HG03432 (cell line): ENCODE results near the gene FRMPD2.
"Not testable (repeated sequence)": the region's sequence is repeated elsewhere in the genome, so short reads cannot be mapped to it uniquely, and the experiment has no call there.

ENCODE experiments used
- ATAC-seq: cut with Tn5 transposase; IDR thresholded peaks from one replicate; pipeline ENCODE4 v1.9.1; 2021; ENCODE audit warnings: mild to moderate bottlenecking, moderate library complexity; ENCODE audit not compliant: unreplicated experiment

The FRMPD2 gene

GRCh38 chr10:48140949-48141348 is 133.5 kb downstream of the FRMPD2 start:
- not testable (repeated sequence) for ATAC-seq

- ATAC-seq = not testable (repeated sequence)
These were observed 134.3 kb downstream of the FRMPD2 start for GRCh38 chr10:48139953-48140850.

GRCh38 chr10:48128954-48129353 is 145.5 kb downstream of the FRMPD2 start:
- not testable (repeated sequence) for ATAC-seq

GRCh38 chr10:48126251-48126650 is 148.2 kb downstream of the FRMPD2 start:
- not testable (repeated sequence) for ATAC-seq

GRCh38 chr10:48125631-48126030 is 148.9 kb downstream of the FRMPD2 start:
- ATAC-seq = not testable (repeated sequence)

- not testable (repeated sequence) for ATAC-seq
These were observed 151.9 kb downstream of the FRMPD2 start for GRCh38 chr10:48122618-48123017.

GRCh38 chr10:48110277-48110676 is 164.2 kb downstream of the FRMPD2 start:
- not testable (repeated sequence) for ATAC-seq
